ENCODE data around the gene RUVBL2. TPM values are rescaled to one million over a fixed set of nuclear protein-coding genes. Genes with fewer than 3 reads are reported as not detected.

The RUVBL2 gene
- total RNA-seq, 1 experiment from 2014 or later, result 270 TPM

DNA sequence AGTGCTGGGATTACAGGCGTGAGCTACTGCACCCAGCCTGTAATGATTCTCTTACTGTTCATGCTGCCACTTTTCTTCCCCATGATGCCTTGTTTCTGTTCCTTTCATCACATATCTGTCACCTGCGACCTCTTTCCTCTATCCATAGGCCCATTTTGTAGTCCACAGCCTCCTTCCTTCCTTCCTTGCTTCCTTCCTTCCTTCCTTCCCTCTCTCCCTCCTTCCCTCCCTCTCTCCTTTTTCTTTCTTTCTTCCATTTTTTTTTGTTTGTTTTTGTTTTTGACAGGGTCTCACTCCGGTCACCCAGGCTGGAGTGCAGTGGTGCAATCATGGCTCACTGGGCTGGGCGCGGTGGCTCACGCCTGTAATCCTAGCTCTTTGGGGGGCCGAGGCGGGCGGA lies 4.8 kb upstream of the RUVBL2 start:
- BruUV-seq (replicated peaks), result no TSS peak
- RAD21 ChIA-PET (ENCODE audit: low non-redundant PET in 1 of 2, low total read pairs in 2 of 2, uncharacterized antibody in 2 of 2, unreplicated experiment in 2 of 2), result no interaction called here
- intact Hi-C loops (cut with micrococcal nuclease), result no loop called here
- peaks cover 6 to 11% of the 10 kb centered on the region in 2 experiments; a peak in 3 of 4 replicates for H3K4me1 ChIP-seq (ENCODE audit: control insufficient read depth in 1 of 2, insufficient read depth in 2 of 2, low read length in 2 of 2)
- H3K4me2 ChIP-seq (ENCODE audit: low read length), result no peak overlapping the region
- H3K36me3 ChIP-seq (ENCODE audit: control insufficient read depth in 1 of 2, insufficient read depth in 2 of 2, low read length in 2 of 2), result peaks cover 14 to 15% of the 10 kb centered on the region in 2 experiments; a peak in 2 of 4 replicates
- H3K9ac ChIP-seq (ENCODE audit: low read length), result no peak overlapping the region
- DNase-seq (ENCODE audit: low read depth, low spot score) (no peak), ATAC-seq (no peak)
- H3K27me3 ChIP-seq (ENCODE audit: insufficient read depth, low read length), result no peaks in the 10 kb centered on the region
- no peak overlapping the region for H3K4me3 ChIP-seq (replicated peaks in 1 of 2; ENCODE audit: low read depth in 1 of 2, low read length in 2 of 2)
- H3K9me2 ChIP-seq (ENCODE audit: insufficient read depth), result no peaks in the 10 kb centered on the region
- no peaks in the 10 kb centered on the region for H3K9me3 ChIP-seq (ENCODE audit: control insufficient read depth in 1 of 2, insufficient read depth in 1 of 2, low read depth in 1 of 2, low read length in 2 of 2)
- TF ChIP-seq EZH2phosphoT487 (IDR thresholded peaks at IDR 0.05; ENCODE audit: borderline replicate concordance) (no peak), FOSL1 (IDR thresholded peaks at IDR 0.05; ENCODE audit: low read depth) (no peak), ZNF274 (IDR thresholded peaks at IDR 0.05; ENCODE audit: low read depth, low read length) (no peak), JUND (IDR thresholded peaks at IDR 0.05) (no peak)
- TF ChIP-seq, protein P1, sequence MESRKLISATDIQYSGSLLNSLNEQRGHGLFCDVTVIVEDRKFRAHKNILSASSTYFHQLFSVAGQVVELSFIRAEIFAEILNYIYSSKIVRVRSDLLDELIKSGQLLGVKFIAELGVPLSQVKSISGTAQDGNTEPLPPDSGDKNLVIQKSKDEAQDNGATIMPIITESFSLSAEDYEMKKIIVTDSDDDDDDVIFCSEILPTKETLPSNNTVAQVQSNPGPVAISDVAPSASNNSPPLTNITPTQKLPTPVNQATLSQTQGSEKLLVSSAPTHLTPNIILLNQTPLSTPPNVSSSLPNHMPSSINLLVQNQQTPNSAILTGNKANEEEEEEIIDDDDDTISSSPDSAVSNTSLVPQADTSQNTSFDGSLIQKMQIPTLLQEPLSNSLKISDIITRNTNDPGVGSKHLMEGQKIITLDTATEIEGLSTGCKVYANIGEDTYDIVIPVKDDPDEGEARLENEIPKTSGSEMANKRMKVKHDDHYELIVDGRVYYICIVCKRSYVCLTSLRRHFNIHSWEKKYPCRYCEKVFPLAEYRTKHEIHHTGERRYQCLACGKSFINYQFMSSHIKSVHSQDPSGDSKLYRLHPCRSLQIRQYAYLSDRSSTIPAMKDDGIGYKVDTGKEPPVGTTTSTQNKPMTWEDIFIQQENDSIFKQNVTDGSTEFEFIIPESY (IDR thresholded peaks at IDR 0.05; ENCODE audit: extremely low read depth, insufficient replicate concordance, low read length), result no peak
- CTCF ChIA-PET, result no interaction called here
- no peaks in the 10 kb centered on the region for H4K20me1 ChIP-seq (ENCODE audit: insufficient read depth)
- H2AFZ ChIP-seq (ENCODE audit: low read depth, low read length, poor library complexity, severe bottlenecking), result no peak overlapping the region
- no peak overlapping the region for H3K27ac ChIP-seq (ENCODE audit: low read depth, low read length)
- peaks cover 27% of the 10 kb centered on the region for H3K79me2 ChIP-seq (ENCODE audit: insufficient read depth, low read length)
- POLR2A ChIA-PET, result no interaction called here

DNA sequence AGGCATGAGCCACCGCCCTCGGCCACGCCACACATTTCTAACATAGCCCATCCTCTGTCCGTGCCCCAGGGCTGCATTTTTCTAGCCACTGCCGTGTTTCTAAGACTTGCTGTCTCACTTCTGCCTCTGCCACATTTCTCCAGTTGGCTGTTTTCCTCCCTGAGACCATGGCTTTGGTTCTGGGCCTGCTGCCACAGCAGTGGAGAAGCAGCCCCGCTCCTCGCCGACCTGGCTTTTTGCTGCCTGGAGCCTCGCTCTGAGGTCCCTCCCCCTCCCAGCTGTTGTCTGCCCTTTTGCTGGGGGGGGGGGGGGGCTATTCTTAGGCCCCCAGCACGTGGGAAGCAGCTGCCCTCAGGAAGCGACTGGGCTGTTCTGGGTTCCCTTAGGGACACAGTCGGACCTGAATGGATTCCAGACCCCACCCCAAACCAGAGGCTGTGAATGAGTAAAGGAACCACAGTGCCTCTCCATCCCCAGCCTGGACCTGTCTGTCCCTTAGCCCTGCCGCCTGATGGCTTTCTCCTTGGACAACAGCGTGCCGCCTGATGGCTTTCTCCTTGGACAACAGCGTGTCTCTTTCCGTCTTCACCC lies 3.9 kb upstream of the RUVBL2 start:
- peaks cover 37% of the 10 kb centered on the region for H3K79me2 ChIP-seq (ENCODE audit: insufficient read depth, low read length)
- no peak overlapping the region for H3K9ac ChIP-seq (ENCODE audit: low read length)
- intact Hi-C loops (cut with micrococcal nuclease), result no loop called here

More for the DNA sequence above, 3.9 kb upstream of the RUVBL2 start:
- ATAC-seq, result no peak
- no peak for DNase-seq (ENCODE audit: low read depth, low spot score)
- Histone ChIP-seq H3K9me2 (ENCODE audit: insufficient read depth) (no peaks in the 10 kb centered on the region), H3K4me1 (ENCODE audit: control insufficient read depth in 1 of 2, insufficient read depth in 2 of 2, low read length in 2 of 2) (peaks cover 7 to 13% of the 10 kb centered on the region in 2 experiments; a peak in 3 of 4 replicates), H2AFZ (ENCODE audit: low read depth, low read length, poor library complexity, severe bottlenecking) (no peak overlapping the region), H3K36me3 (ENCODE audit: control insufficient read depth in 1 of 2, insufficient read depth in 2 of 2, low read length in 2 of 2) (peaks cover 14 to 17% of the 10 kb centered on the region in 2 experiments; a peak in 2 of 4 replicates), H3K4me2 (ENCODE audit: low read length) (no peak overlapping the region), H3K27ac (ENCODE audit: low read depth, low read length) (no peak overlapping the region), H3K27me3 (ENCODE audit: insufficient read depth, low read length) (no peaks in the 10 kb centered on the region), H3K4me3 (replicated peaks in 1 of 2; ENCODE audit: low read depth in 1 of 2, low read length in 2 of 2) (no peak overlapping the region), H4K20me1 (ENCODE audit: insufficient read depth) (no peaks in the 10 kb centered on the region), H3K9me3 (ENCODE audit: control insufficient read depth in 1 of 2, insufficient read depth in 1 of 2, low read depth in 1 of 2, low read length in 2 of 2) (no peaks in the 10 kb centered on the region)
- ChIA-PET RAD21 (ENCODE audit: low non-redundant PET in 1 of 2, low total read pairs in 2 of 2, uncharacterized antibody in 2 of 2, unreplicated experiment in 2 of 2) (interaction anchor here in 1 of 2 experiments (0.7 kb wide), 1 partner anchor 277 kb away, joined by 3 read pairs; no protein-coding TSS in a partner anchor), POLR2A (no interaction called here), CTCF (no interaction called here)
- no TSS peak for BruUV-seq (replicated peaks)
- no peak for TF ChIP-seq POLR2A (IDR thresholded peaks at IDR 0.05; ENCODE audit: borderline replicate concordance, extremely low read depth, insufficient read depth, insufficient read length)
- no peak for TF ChIP-seq EZH2 (IDR thresholded peaks at IDR 0.05)
